Neutrophil (primary cell): ENCODE data around the gene HMGB1.

Source experiments
- H3K27ac ChIP-seq: fragments of 200-600 bp; sonication (generic); 2 replicates; pipeline ENCODE4 v1.5.1; 2016; ENCODE audit warnings: mild to moderate bottlenecking, moderate library complexity
- H3K27me3 ChIP-seq: fragments of 200-600 bp; sonication (generic); 2 replicates; pipeline ENCODE4 v1.6.0; 2016; ENCODE audit warnings: mild to moderate bottlenecking
- H3K36me3 ChIP-seq: fragments of 200-600 bp; sonication (generic); 2 replicates; pipeline ENCODE4 v1.5.1; 2017
- H3K4me1 ChIP-seq, 2 experiments: fragments of 200-600 bp in 1 of 2; sonication (generic) in 1 of 2; 1 replicate in 1 of 2; 2 replicates in 1 of 2; pipeline versions ENCODE4 v1.5.1 to v1.6.1; 2013 to 2016; ENCODE audit warnings: low read depth in 1 of 2, low read length in 1 of 2, mild to moderate bottlenecking in 1 of 2, moderate library complexity in 1 of 2; ENCODE audit not compliant: control insufficient read depth in 1 of 2, insufficient read depth in 1 of 2
- H3K4me3 ChIP-seq, 2 experiments: fragments of 200-600 bp in 1 of 2; sonication (generic) in 1 of 2; 1 replicate in 1 of 2; 2 replicates in 1 of 2; pipeline ENCODE4 v1.5.1; 2013 to 2016; ENCODE audit warnings: low read depth in 1 of 2, low read length in 1 of 2, mild to moderate bottlenecking in 1 of 2, moderate library complexity in 1 of 2
- H3K9me3 ChIP-seq: fragments of 200-600 bp; sonication (generic); 2 replicates; pipeline ENCODE4 v1.5.1; 2016
- CTCF ChIP-seq: fragments of 200-600 bp; sonication (generic); IDR thresholded peaks from 2 replicates; pipeline ENCODE4 v1.5.1; 2016; ENCODE audit warnings: antibody characterized with exemption

The HMGB1 gene

GRCh38 chr13:30487075-30487470, 21.3 kb upstream of the HMGB1 start:
- no peak for TF ChIP-seq CTCF
- Histone ChIP-seq H3K27me3 (no peaks in the 10 kb centered on the region), H3K36me3 (no peaks in the 10 kb centered on the region), H3K4me1 (no peaks in the 10 kb centered on the region), H3K27ac (no peak overlapping the region), H3K9me3 (no peaks in the 10 kb centered on the region), H3K4me3 (no peak overlapping the region)

- H3K27ac ChIP-seq = no peak overlapping the region
- TF ChIP-seq CTCF = no peak
- H3K9me3 ChIP-seq = no peaks in the 10 kb centered on the region
- H3K4me1 ChIP-seq = no peaks in the 10 kb centered on the region
- H3K36me3 ChIP-seq = no peaks in the 10 kb centered on the region
- no peak overlapping the region for H3K4me3 ChIP-seq
- H3K27me3 ChIP-seq = no peaks in the 10 kb centered on the region
Observed at GRCh38 chr13:30486230-30487074, 20.7 kb upstream of the HMGB1 start.

- TF ChIP-seq CTCF = no peak
- Histone ChIP-seq H3K4me3 (no peak overlapping the region), H3K27ac (no peak overlapping the region), H3K36me3 (no peaks in the 10 kb centered on the region), H3K27me3 (no peaks in the 10 kb centered on the region), H3K9me3 (no peaks in the 10 kb centered on the region), H3K4me1 (no peaks in the 10 kb centered on the region)
Observed at GRCh38 chr13:30481241-30481760, 15.6 kb upstream of the HMGB1 start.

- Histone ChIP-seq H3K4me1 (no peaks in the 10 kb centered on the region), H3K27ac (no peak overlapping the region), H3K9me3 (no peaks in the 10 kb centered on the region), H3K27me3 (no peaks in the 10 kb centered on the region), H3K4me3 (no peak overlapping the region), H3K36me3 (no peaks in the 10 kb centered on the region)
- TF ChIP-seq CTCF = no peak
Observed at GRCh38 chr13:30480292-30480950, 14.7 kb upstream of the HMGB1 start.

GRCh38 chr13:30479883-30480219, 14.1 kb upstream of the HMGB1 start:
- no peak for TF ChIP-seq CTCF

More at GRCh38 chr13:30479883-30480219, 14.1 kb upstream of the HMGB1 start:
- no peaks in the 10 kb centered on the region for H3K27me3 ChIP-seq
- H3K9me3 ChIP-seq = no peaks in the 10 kb centered on the region
- H3K4me3 ChIP-seq = no peak overlapping the region
- no peak overlapping the region for H3K27ac ChIP-seq
- no peaks in the 10 kb centered on the region for H3K4me1 ChIP-seq
- H3K36me3 ChIP-seq = no peaks in the 10 kb centered on the region
